Hematopoietic multipotent progenitor cell treated with erythropoietin and hydrocortisone succinate and interleukin-3 and kit ligand, for 6 days (in vitro differentiated cells): ENCODE measurements around the gene PPP4R3A.
"Not testable (repeated sequence)": the region's sequence is repeated elsewhere in the genome, so short reads cannot be mapped to it uniquely, and the experiment has no call there.

Source experiments
- DNase-seq: peaks from one replicate; pipeline ENCODE4 v3.0.0-alpha.2; 2015

PPP4R3A gene

GRCh38 chr14:91501951-91502930 is 7.9 kb downstream of the PPP4R3A start:
- DNase-seq = no peak

GRCh38 chr14:91501348-91501747 is 8.8 kb downstream of the PPP4R3A start:
- DNase-seq = no peak

GRCh38 chr14:91496790-91497189 is 13.3 kb downstream of the PPP4R3A start:
- no peak for DNase-seq

- DNase-seq = not testable (repeated sequence)
Measured at GRCh38 chr14:91494392-91495065, 15.6 kb downstream of the PPP4R3A start.

GRCh38 chr14:91493169-91493568 is 16.9 kb downstream of the PPP4R3A start:
- DNase-seq = peak; percentile 48

- DNase-seq = no peak
Measured at GRCh38 chr14:91484744-91485143, 25.4 kb downstream of the PPP4R3A start.

GRCh38 chr14:91484186-91484585 is 25.9 kb downstream of the PPP4R3A start:
- DNase-seq = peak; percentile 50

- peak; percentile 28 for DNase-seq
Measured at GRCh38 chr14:91482263-91483013, 27.7 kb downstream of the PPP4R3A start.

GRCh38 chr14:91477388-91477787 is 32.7 kb downstream of the PPP4R3A start:
- no peak for DNase-seq

- no peak for DNase-seq
Measured at GRCh38 chr14:91473046-91473445, 37.1 kb downstream of the PPP4R3A start.

GRCh38 chr14:91470216-91470615 is 39.9 kb downstream of the PPP4R3A start:
- DNase-seq = no peak

GRCh38 chr14:91466192-91466591 is 43.9 kb downstream of the PPP4R3A start:
- DNase-seq = no peak

GRCh38 chr14:91464615-91465205 is 45.4 kb downstream of the PPP4R3A start:
- no peak for DNase-seq

- no peak for DNase-seq
Measured at GRCh38 chr14:91458612-91459011, 51.5 kb downstream of the PPP4R3A start.

- DNase-seq = no peak
Measured at GRCh38 chr14:91456283-91456682, 53.8 kb downstream of the PPP4R3A start.

- DNase-seq = no peak
Measured at GRCh38 chr14:91454580-91454979, 55.5 kb downstream of the PPP4R3A start.

- no peak for DNase-seq
Measured at GRCh38 chr14:91454155-91454554, 56.0 kb downstream of the PPP4R3A start.

GRCh38 chr14:91453744-91454143 is 56.4 kb downstream of the PPP4R3A start:
- DNase-seq = no peak

- no peak for DNase-seq
Measured at GRCh38 chr14:91444335-91445020, 65.6 kb downstream of the PPP4R3A start.

- DNase-seq = no peak
Measured at GRCh38 chr14:91439345-91439744, 70.8 kb downstream of the PPP4R3A start.

GRCh38 chr14:91438845-91439244 is 71.3 kb downstream of the PPP4R3A start:
- no peak for DNase-seq

GRCh38 chr14:91436266-91436665 is 73.8 kb downstream of the PPP4R3A start:
- DNase-seq = not testable (repeated sequence)
